PFSK-1 (cell line): ENCODE results near the gene GALNT18.

Source experiments
- FOXP2 ChIP-seq: optimal IDR thresholded peaks from 2 replicates; pipeline ENCODE3; 2011; ENCODE audit warnings: borderline replicate concordance, control low read depth, inconsistent platforms; ENCODE audit not compliant: insufficient read depth; ENCODE audit errors: extremely low read length, extremely low read depth
- POLR2AphosphoS5 ChIP-seq: IDR thresholded peaks from 2 replicates; pipeline ENCODE4 v1.6.1; 2012; ENCODE audit warnings: low read depth, mild to moderate bottlenecking, control low read depth, low read length, moderate library complexity
- SIN3A ChIP-seq: IDR thresholded peaks from 2 replicates; pipeline ENCODE4 v1.6.1; 2012; ENCODE audit warnings: mild to moderate bottlenecking, low read length, moderate library complexity, borderline replicate concordance; ENCODE audit not compliant: insufficient read depth
- TAF1 ChIP-seq: IDR thresholded peaks from 2 replicates; pipeline ENCODE4 v1.6.1; 2012; ENCODE audit warnings: low read length, control low read depth, borderline replicate concordance; ENCODE audit not compliant: insufficient read depth
- TF ChIP-seq, protein P1 (sequence below), 2 experiments: IDR thresholded peaks; 2 replicates each; pipeline versions ENCODE4 v1.6.1 to v1.8.0; 2011 to 2012; ENCODE audit warnings: low read depth in 2 of 2, low read length in 2 of 2, control low read depth in 1 of 2, inconsistent platforms in 1 of 2, mild to moderate bottlenecking in 1 of 2, moderate library complexity in 1 of 2; ENCODE audit not compliant: insufficient read depth in 1 of 2

GALNT18 gene

GRCh38 chr11:11391169-11391568 is 230.6 kb downstream of the GALNT18 start:
- TF ChIP-seq, protein P1, sequence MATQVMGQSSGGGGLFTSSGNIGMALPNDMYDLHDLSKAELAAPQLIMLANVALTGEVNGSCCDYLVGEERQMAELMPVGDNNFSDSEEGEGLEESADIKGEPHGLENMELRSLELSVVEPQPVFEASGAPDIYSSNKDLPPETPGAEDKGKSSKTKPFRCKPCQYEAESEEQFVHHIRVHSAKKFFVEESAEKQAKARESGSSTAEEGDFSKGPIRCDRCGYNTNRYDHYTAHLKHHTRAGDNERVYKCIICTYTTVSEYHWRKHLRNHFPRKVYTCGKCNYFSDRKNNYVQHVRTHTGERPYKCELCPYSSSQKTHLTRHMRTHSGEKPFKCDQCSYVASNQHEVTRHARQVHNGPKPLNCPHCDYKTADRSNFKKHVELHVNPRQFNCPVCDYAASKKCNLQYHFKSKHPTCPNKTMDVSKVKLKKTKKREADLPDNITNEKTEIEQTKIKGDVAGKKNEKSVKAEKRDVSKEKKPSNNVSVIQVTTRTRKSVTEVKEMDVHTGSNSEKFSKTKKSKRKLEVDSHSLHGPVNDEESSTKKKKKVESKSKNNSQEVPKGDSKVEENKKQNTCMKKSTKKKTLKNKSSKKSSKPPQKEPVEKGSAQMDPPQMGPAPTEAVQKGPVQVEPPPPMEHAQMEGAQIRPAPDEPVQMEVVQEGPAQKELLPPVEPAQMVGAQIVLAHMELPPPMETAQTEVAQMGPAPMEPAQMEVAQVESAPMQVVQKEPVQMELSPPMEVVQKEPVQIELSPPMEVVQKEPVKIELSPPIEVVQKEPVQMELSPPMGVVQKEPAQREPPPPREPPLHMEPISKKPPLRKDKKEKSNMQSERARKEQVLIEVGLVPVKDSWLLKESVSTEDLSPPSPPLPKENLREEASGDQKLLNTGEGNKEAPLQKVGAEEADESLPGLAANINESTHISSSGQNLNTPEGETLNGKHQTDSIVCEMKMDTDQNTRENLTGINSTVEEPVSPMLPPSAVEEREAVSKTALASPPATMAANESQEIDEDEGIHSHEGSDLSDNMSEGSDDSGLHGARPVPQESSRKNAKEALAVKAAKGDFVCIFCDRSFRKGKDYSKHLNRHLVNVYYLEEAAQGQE (IDR thresholded peaks at IDR 0.05; ENCODE audit: insufficient read depth in 1 of 2, low read depth in 2 of 2, low read length in 2 of 2) = no peak
- TF ChIP-seq SIN3A (no peak), TAF1 (no peak), POLR2AphosphoS5 (no peak), FOXP2 (no peak)

GRCh38 chr11:11390068-11390771 is 231.6 kb downstream of the GALNT18 start:
- no peak for TF ChIP-seq POLR2AphosphoS5
- TF ChIP-seq, protein P1 (IDR thresholded peaks at IDR 0.05; ENCODE audit: insufficient read depth in 1 of 2, low read depth in 2 of 2, low read length in 2 of 2) = no peak
- no peak for TF ChIP-seq FOXP2
- TF ChIP-seq TAF1 = no peak
- TF ChIP-seq SIN3A = no peak

GRCh38 chr11:11389238-11389637 is 232.6 kb downstream of the GALNT18 start:
- TF ChIP-seq SIN3A (no peak), TAF1 (no peak), POLR2AphosphoS5 (no peak), FOXP2 (no peak)
- TF ChIP-seq, protein P1 (IDR thresholded peaks at IDR 0.05; ENCODE audit: insufficient read depth in 1 of 2, low read depth in 2 of 2, low read length in 2 of 2) = no peak

DNA sequence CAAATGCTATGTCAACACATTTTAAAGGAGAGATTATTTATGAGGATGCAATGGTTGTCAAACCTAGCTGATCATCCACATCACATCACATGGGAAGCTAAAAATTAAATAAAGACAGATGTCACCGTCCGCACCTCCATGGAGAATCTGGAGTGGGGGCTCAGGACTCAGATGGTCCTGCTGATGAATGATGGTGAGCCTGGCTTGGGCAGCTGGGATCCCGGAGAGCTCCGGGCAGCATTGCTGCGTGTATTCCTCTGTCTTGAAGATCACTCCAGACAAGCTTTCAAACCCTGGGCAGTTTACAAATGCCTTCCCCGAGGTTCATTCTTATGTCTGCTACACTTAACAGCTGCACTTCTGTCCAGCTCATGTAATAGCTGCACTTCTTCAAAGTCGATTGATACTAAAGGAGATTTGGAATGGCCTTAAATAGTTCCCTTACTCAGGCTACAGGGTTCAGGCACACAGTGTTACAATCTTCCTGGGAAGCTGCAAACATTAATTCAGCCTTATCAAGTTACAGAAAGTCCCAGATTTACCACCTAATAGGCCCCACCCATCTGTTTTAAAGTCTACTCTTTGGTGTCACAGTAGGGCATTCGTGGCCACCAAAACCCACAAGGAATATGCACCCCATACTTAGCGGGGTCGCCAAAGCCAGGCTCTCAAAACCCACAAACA is 234.0 kb downstream of the GALNT18 start:
- no peak for TF ChIP-seq FOXP2
- no peak for TF ChIP-seq POLR2AphosphoS5
- TF ChIP-seq SIN3A = no peak
- TF ChIP-seq, protein P1 (IDR thresholded peaks at IDR 0.05; ENCODE audit: insufficient read depth in 1 of 2, low read depth in 2 of 2, low read length in 2 of 2) = no peak
- no peak for TF ChIP-seq TAF1

DNA sequence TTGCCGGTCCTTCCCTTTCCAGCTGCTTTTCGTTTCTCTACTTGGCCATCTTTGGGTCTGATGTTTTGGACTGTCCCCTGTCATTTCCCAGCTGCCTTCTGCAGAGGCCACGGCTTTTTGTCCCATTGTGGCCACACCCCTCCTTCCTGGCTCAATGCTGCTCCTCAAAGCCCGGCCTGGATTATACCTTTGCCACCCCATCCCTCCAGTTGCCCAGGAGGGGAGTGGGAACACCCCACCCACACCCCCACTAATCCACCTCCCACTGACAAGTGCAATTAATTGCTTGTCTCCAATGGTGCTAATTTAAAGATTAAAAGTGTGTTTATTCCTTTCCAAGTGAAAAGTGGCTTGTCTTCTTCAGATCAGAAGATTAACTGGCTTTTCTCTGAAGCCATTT is 234.6 kb downstream of the GALNT18 start:
- TF ChIP-seq, protein P1 (IDR thresholded peaks at IDR 0.05; ENCODE audit: insufficient read depth in 1 of 2, low read depth in 2 of 2, low read length in 2 of 2) = no peak
- TF ChIP-seq FOXP2 (no peak), SIN3A (no peak), POLR2AphosphoS5 (no peak), TAF1 (no peak)
